Measurements from ENCODE around the gene TRMT11. TPM values are rescaled to one million over a fixed set of nuclear protein-coding genes. Genes with fewer than 3 reads are reported as not detected.
A peak's percentile ranks its signal among the peaks of the same experiment; 100 is the strongest.

TRMT11 gene
- total RNA-seq, 3 donors from 2014 or later = 20.7 to 22.7 (median 21.5) TPM

DNA sequence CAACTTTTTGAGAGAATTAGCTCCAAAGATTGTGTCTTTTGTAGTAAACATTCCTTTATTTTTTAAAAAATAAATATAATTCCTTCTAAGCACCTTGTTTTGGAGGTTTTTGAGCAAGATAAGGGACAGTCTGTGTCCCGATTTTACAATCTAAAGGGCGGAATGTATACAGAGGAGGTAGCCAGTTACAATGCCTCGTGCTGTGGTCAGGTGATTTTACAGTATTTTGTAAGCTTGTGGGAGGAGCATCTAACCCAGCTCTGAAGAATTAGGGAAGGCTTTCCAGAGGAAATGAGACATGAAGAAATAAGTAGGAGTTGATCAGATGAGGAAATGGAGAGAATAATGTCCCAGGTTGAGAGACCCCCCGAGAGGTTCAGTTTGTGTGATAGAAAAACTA, 28.5 kb upstream of the TRMT11 start:
- TF ChIP-seq, protein P1, sequence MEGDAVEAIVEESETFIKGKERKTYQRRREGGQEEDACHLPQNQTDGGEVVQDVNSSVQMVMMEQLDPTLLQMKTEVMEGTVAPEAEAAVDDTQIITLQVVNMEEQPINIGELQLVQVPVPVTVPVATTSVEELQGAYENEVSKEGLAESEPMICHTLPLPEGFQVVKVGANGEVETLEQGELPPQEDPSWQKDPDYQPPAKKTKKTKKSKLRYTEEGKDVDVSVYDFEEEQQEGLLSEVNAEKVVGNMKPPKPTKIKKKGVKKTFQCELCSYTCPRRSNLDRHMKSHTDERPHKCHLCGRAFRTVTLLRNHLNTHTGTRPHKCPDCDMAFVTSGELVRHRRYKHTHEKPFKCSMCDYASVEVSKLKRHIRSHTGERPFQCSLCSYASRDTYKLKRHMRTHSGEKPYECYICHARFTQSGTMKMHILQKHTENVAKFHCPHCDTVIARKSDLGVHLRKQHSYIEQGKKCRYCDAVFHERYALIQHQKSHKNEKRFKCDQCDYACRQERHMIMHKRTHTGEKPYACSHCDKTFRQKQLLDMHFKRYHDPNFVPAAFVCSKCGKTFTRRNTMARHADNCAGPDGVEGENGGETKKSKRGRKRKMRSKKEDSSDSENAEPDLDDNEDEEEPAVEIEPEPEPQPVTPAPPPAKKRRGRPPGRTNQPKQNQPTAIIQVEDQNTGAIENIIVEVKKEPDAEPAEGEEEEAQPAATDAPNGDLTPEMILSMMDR (IDR thresholded peaks at IDR 0.05) = no peak
- H3K4me3 ChIP-seq = no peak overlapping the region
- DNase-seq (peak in 1 of 3 donors; percentile 70), ATAC-seq (peak; percentile 65)
- peaks cover 4% of the 10 kb centered on the region for H3K4me1 ChIP-seq (ENCODE audit: low read depth)
- no peaks in the 10 kb centered on the region for H3K9me3 ChIP-seq
- no peaks in the 10 kb centered on the region for H3K36me3 ChIP-seq (ENCODE audit: low read depth)
- intact Hi-C loops (cut with DNase I, micrococcal nuclease) = loop anchor here (10.0 kb wide), 1 partner anchor 173 kb away; no protein-coding TSS in a partner anchor

DNA sequence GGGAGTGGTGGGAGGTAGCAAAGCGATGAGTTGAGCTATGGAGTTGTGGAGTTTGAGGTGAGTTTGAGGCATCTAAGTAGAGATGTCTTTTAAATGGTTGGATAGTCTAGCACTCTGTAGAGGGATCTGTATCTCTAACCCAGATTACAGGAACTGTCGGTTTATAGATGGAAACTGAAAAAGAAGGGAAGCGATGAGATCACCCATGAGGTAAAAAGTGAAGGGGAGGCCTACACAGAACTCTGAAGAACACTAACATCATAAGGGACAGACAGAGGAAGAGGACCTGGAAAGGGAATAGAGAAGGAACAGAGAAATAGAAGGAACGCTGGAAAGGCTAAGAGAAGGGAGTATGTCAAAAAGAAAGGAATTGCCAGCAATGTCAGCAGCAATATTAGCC, 27.3 kb upstream of the TRMT11 start:
- H3K9me3 ChIP-seq = no peaks in the 10 kb centered on the region
- intact Hi-C loops (cut with DNase I, micrococcal nuclease) = loop anchor here (10.0 kb wide), 1 partner anchor 174 kb away; no protein-coding TSS in a partner anchor
- DNase-seq = no peak
- TF ChIP-seq, protein P1 (IDR thresholded peaks at IDR 0.05) = no peak
- H3K4me3 ChIP-seq = no peak overlapping the region
- ATAC-seq = no peak
- peaks cover 4% of the 10 kb centered on the region for H3K4me1 ChIP-seq (ENCODE audit: low read depth)
- H3K36me3 ChIP-seq (ENCODE audit: low read depth) = no peaks in the 10 kb centered on the region

DNA sequence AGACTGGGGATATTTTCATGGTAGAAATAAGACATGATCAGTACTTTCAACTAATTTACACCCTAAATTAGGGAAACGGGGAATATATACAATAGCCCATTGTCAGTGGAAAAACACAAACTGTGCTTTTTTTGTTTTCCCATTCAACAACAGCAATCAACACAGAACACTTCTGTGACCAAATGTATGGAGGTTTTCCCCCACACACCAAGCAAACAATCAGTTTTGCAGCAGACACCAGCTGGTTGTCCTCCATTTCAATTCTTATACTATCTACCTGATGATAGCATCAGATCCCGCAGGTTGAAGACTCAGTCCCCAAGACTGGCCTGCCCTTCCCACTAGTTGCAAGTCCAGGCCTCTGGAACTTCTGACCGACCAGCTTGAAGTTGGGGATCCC, 25.2 kb upstream of the TRMT11 start:
- ATAC-seq = no peak

DNA sequence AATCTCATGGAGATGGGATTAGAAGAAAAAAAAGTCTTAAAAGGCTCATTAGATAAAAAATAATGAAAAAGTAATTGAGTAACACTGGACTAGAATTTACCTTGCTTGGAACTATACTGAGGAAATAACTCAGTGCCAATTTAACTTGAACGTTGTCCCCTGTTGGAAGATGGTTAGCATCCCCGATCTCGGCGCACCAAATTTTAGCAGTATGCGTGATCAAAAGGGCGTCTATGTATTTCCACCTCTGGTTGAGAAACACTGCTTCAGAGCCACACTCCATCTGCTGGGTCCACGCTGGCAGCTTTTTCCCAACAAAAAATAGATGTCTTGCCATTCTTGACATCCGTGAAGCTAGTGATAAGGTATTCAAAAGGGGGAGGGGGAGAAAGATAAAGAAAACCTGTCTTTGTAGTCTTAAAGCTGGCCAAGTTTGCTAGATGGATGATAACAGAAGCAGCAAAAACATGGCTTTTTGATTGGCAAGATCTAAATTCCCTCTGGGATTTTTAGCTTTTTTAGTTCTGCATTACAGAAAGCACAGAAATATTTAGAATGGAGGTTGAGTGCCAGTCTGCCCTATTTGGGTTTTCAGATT, 23.3 kb upstream of the TRMT11 start:
- no peak for DNase-seq
- H3K4me1 ChIP-seq (ENCODE audit: low read depth) = peaks cover 4% of the 10 kb centered on the region
- intact Hi-C loops (cut with DNase I, micrococcal nuclease) = no loop called here
- ATAC-seq = no peak
- H3K9me3 ChIP-seq = no peaks in the 10 kb centered on the region
- no peaks in the 10 kb centered on the region for H3K36me3 ChIP-seq (ENCODE audit: low read depth)
- TF ChIP-seq, protein P1 (IDR thresholded peaks at IDR 0.05) = no peak
- H3K4me3 ChIP-seq = no peak overlapping the region

More for the DNA sequence above, 25.2 kb upstream of the TRMT11 start:
- intact Hi-C loops (cut with DNase I, micrococcal nuclease) = no loop called here
- Histone ChIP-seq H3K9me3 (no peaks in the 10 kb centered on the region), H3K36me3 (ENCODE audit: low read depth) (no peaks in the 10 kb centered on the region), H3K4me3 (no peak overlapping the region), H3K4me1 (ENCODE audit: low read depth) (peaks cover 4% of the 10 kb centered on the region)
- no peak for DNase-seq
- TF ChIP-seq, protein P1 (IDR thresholded peaks at IDR 0.05) = no peak

DNA sequence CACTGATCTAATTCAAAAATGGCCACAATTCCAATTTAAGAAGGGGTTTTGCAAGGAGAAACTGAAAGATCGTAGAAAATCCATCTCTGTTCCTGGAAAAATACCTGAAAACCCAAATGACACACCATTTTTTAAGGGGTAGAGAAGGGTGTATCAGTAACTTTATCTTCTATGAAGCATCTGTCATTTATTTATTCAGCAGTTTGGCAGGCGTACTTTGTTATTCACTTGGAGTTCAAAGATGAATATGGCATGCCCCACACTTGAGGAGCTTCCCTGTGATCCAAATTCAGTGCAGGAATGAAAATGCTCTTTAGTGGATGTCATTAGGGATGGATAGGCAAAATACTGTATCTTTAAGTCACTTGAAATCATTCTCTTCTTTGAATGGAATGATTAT, 22.5 kb upstream of the TRMT11 start:
- H3K9me3 ChIP-seq = no peaks in the 10 kb centered on the region
- H3K4me3 ChIP-seq = no peak overlapping the region
- DNase-seq (no peak), ATAC-seq (no peak)
- intact Hi-C loops (cut with DNase I, micrococcal nuclease) = no loop called here
- no peaks in the 10 kb centered on the region for H3K4me1 ChIP-seq (ENCODE audit: low read depth)
- TF ChIP-seq, protein P1 (IDR thresholded peaks at IDR 0.05) = no peak
- no peaks in the 10 kb centered on the region for H3K36me3 ChIP-seq (ENCODE audit: low read depth)
